GM18907 (cell line): Measurements from ENCODE around the gene KAZALD1.
"Not testable (repeated sequence)": the region's sequence is repeated elsewhere in the genome, so short reads cannot be mapped to it uniquely, and the experiment has no call there.

Source experiments
- ATAC-seq: cut with Tn5 transposase; IDR thresholded peaks from one replicate; pipeline ENCODE4 v1.9.1; 2021; ENCODE audit warnings: mild to moderate bottlenecking, moderate library complexity; ENCODE audit not compliant: unreplicated experiment

The KAZALD1 gene

GRCh38 chr10:101029520-101030295 lies 32.1 kb upstream of the KAZALD1 start:
- ATAC-seq = no peak

- no peak for ATAC-seq
Measured at GRCh38 chr10:101030496-101031127, 31.2 kb upstream of the KAZALD1 start.

- peak; percentile 89 for ATAC-seq
Measured at GRCh38 chr10:101031128-101031795, 30.5 kb upstream of the KAZALD1 start, which contains the start of the genes PDZD7 and SFXN3. TSS of gene PDZD7 (minus strand) at chr10:101031129. CDS start at chr10:101030219, 910 bp downstream. TSS of gene SFXN3 (plus strand) at chr10:101031234. CDS start at chr10:101034695, 3,461 bp downstream.

GRCh38 chr10:101031796-101032636 lies 29.8 kb upstream of the KAZALD1 start:
- ATAC-seq = peak; percentile 2

GRCh38 chr10:101032637-101033224 lies 29.1 kb upstream of the KAZALD1 start:
- ATAC-seq = no peak

GRCh38 chr10:101033276-101033675 lies 28.5 kb upstream of the KAZALD1 start:
- no peak for ATAC-seq

GRCh38 chr10:101034404-101034803 lies 27.4 kb upstream of the KAZALD1 start:
- not testable (repeated sequence) for ATAC-seq

GRCh38 chr10:101035314-101035713 lies 26.5 kb upstream of the KAZALD1 start:
- ATAC-seq = no peak

GRCh38 chr10:101035916-101036702 lies 25.7 kb upstream of the KAZALD1 start:
- ATAC-seq = no peak

- ATAC-seq = no peak
Measured at GRCh38 chr10:101036726-101037125, 25.1 kb upstream of the KAZALD1 start.

GRCh38 chr10:101038484-101038883 lies 23.3 kb upstream of the KAZALD1 start:
- ATAC-seq = no peak

GRCh38 chr10:101040061-101040460 lies 21.7 kb upstream of the KAZALD1 start:
- ATAC-seq = no peak

- no peak for ATAC-seq
Measured at GRCh38 chr10:101040851-101041250, 20.9 kb upstream of the KAZALD1 start.

GRCh38 chr10:101041252-101041761 lies 20.5 kb upstream of the KAZALD1 start:
- ATAC-seq = peak; percentile 64

- no peak for ATAC-seq
Measured at GRCh38 chr10:101042118-101042517, 19.7 kb upstream of the KAZALD1 start.

- ATAC-seq = peak; percentile 92
Measured at GRCh38 chr10:101042667-101043362, 19.0 kb upstream of the KAZALD1 start.

GRCh38 chr10:101043363-101043707 lies 18.5 kb upstream of the KAZALD1 start:
- ATAC-seq = no peak

GRCh38 chr10:101044117-101044516 lies 17.7 kb upstream of the KAZALD1 start:
- ATAC-seq = no peak
